OCI-LY7 (cell line): ENCODE measurements around the gene RNASE12.

Experiments used
- CTCF ChIP-seq: fragments of 200-600 bp; sonication (generic); conservative IDR thresholded peaks from 2 replicates; pipeline ENCODE4 v1.5.1; 2014; ENCODE audit warnings: mild to moderate bottlenecking, antibody characterized with exemption, low read length, moderate library complexity, mixed read lengths
- EZH2phosphoT487 ChIP-seq: fragments of 200-600 bp; sonication (generic); IDR thresholded peaks from 2 replicates; pipeline ENCODE4 v1.6.1; 2018; ENCODE audit warnings: low read depth, borderline replicate concordance, mild to moderate bottlenecking, mixed run types, antibody characterized with exemption, low read length, moderate library complexity, mixed read lengths

DNA sequence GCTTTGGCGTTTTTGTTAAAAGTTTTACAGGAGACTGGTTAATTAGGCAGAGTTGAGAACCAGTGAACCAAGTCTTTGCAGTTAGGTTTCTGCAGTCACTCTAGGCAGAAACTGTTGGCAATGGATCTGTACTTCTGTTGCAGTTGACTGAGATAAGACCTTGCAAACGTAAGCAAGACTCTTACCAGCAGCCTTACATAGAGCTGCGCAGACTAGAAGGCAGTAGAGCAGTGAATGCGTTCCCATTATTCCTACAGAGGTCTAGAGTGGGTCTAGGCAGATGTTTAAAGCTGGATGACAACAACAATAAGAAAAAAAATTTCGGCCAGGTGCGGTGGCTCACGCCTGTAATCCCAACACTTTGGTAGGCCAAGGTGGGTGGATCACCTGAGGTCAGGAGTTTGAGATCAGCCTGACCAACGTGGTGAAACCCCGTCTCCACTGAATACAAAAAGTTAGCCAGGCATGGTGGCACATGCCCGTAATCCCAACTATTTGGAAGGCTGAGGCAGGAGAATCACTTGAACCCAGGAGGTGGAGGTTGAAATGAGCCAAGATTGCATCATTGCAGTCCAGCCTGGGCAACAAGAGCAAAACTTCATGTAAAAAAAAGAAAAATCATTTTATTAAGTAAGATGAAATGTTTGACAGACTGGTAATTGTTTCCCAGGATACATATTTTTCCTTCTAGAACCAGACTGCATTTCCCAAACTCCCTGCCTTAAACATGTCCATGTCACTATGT is 42.6 kb downstream of the RNASE12 start:
- TF ChIP-seq CTCF (no peak), EZH2phosphoT487 (no peak)
